ENCODE results near the gene SMG6. TPM values are rescaled to one million over a fixed set of nuclear protein-coding genes. Genes with fewer than 3 reads are reported as not detected.

The SMG6 gene
- total RNA-seq, 4 donors from 2014 or later = 17.9 to 24.0 (median 20.1) TPM

DNA sequence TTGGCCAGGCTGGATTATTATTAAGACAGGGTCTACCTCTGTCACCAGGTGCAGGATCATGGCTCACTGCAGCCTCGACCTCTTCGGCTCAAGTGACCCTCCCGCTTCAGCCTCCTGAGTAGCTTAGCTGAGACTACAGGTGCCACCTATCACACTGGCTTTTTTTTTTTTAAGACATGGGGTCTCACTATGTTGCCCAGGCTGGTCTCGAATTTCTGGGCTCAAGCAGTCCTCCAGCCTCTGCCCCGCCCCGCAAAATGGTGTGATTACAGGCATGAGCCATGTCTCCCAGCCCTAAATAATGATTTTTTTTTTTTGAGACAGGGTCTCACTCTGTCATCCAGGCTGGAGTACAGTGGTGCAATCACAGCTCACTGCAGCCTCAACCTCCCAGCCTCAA, 256.0 kb downstream of the SMG6 start:
- TF ChIP-seq CTCF (IDR thresholded peaks at IDR 0.05) (no peak), POLR2A (IDR thresholded peaks at IDR 0.05) (no peak)
- no peaks in the 10 kb centered on the region for H3K9me3 ChIP-seq
- peaks cover 25 to 52% (median 39%) of the 10 kb centered on the region in 3 donors for H3K4me1 ChIP-seq
- no peak for DNase-seq
- peaks cover 0 to 22% (median 0%) of the 10 kb centered on the region in 4 donors for H3K27me3 ChIP-seq
- intact Hi-C loops (cut with DNase I) = no loop called here
- H3K4me3 ChIP-seq = no peak overlapping the region
- peaks cover 0 to 18% (median 6%) of the 10 kb centered on the region in 3 donors for H3K36me3 ChIP-seq
- WGBS, 2 donors = 95 to 97% methylated on average over 6 of the region's 6 CpGs
- H3K27ac ChIP-seq = no peak overlapping the region

DNA sequence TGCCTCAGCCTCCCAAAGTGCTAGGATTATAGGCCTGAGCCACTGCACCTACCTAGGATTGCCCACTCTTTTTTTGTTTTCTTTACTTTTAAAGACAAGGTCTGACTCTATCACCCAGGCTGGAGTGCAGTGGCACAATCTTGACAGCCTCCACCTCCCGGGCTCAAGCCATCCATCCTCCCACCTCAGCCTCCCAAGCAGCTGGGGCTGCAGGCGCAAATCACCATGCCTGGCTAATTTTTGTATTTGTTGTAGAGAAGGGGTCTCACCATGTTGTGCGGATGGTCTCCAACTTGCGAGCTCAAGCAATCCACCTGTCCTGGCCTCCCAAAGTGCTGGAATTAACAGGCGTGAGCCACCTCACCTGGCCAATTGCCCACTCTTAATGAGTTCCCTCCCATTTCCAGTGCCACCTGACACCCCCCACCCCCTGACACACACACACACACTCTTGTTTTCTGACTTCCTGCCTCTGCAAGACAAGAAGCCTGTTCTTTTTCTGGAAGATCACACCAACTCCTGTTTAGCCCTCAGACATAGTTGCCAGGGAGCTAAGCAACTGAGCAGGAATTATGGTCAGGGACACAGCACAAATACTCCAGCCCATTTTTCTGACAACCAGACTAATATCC, 259.2 kb downstream of the SMG6 start:
- no peaks in the 10 kb centered on the region for H3K9me3 ChIP-seq
- H3K36me3 ChIP-seq = peaks cover 0 to 30% (median 6%) of the 10 kb centered on the region in 3 donors
- H3K27me3 ChIP-seq = no peaks in the 10 kb centered on the region
- TF ChIP-seq POLR2A (IDR thresholded peaks at IDR 0.05) = no peak
- TF ChIP-seq CTCF (IDR thresholded peaks at IDR 0.05) = no peak
- 89 to 91% methylated on average over 5 of the region's 5 CpGs for WGBS, 2 donors
- peaks cover 22 to 47% (median 37%) of the 10 kb centered on the region in 3 donors for H3K4me1 ChIP-seq
- no peak for DNase-seq
- intact Hi-C loops (cut with DNase I) = no loop called here
- H3K4me3 ChIP-seq = no peak overlapping the region
- peak overlapping the region in 1 of 4 donors; percentile 94 for H3K27ac ChIP-seq

GRCh38 chr17:2043785-2044184, 259.8 kb downstream of the SMG6 start:
- intact Hi-C loops (cut with DNase I) = no loop called here
- TF ChIP-seq POLR2A (IDR thresholded peaks at IDR 0.05) = no peak
- no peak for TF ChIP-seq CTCF (IDR thresholded peaks at IDR 0.05)
- H3K4me1 ChIP-seq = peaks cover 16 to 41% (median 31%) of the 10 kb centered on the region in 3 donors
- no peak for DNase-seq
- 52% methylated on average over 6 of the region's 6 CpGs for WGBS, 2 donors
- no peaks in the 10 kb centered on the region for H3K27me3 ChIP-seq
- H3K9me3 ChIP-seq = no peaks in the 10 kb centered on the region
- H3K4me3 ChIP-seq = no peak overlapping the region
- H3K27ac ChIP-seq = peak overlapping the region; percentile 62 to 94 (median 90)
- peaks cover 0 to 35% (median 6%) of the 10 kb centered on the region in 3 donors for H3K36me3 ChIP-seq

- no peak for TF ChIP-seq CTCF (IDR thresholded peaks at IDR 0.05)
- no peak for TF ChIP-seq POLR2A (IDR thresholded peaks at IDR 0.05)
- Histone ChIP-seq H3K27me3 (no peaks in the 10 kb centered on the region), H3K36me3 (peaks cover 0 to 43% (median 6%) of the 10 kb centered on the region in 3 donors), H3K4me3 (peak overlapping the region; percentile 63 to 85 (median 78)), H3K27ac (peak overlapping the region; percentile 90 to 95 (median 92)), H3K9me3 (no peaks in the 10 kb centered on the region), H3K4me1 (peaks cover 15 to 37% (median 28%) of the 10 kb centered on the region in 3 donors)
- 78 to 84% methylated on average over 4 to 5 of the region's 5 CpGs for WGBS, 2 donors
- intact Hi-C loops (cut with DNase I) = no loop called here
- no peak for DNase-seq
These were observed 260.7 kb downstream of the SMG6 start for GRCh38 chr17:2042933-2043332.

GRCh38 chr17:2042390-2042847, 261.2 kb downstream of the SMG6 start:
- Histone ChIP-seq H3K27ac (peak overlapping the region; percentile 90 to 95 (median 92)), H3K36me3 (peaks cover 0 to 48% (median 6%) of the 10 kb centered on the region in 3 donors), H3K4me3 (peak overlapping the region; percentile 63 to 85 (median 78)), H3K9me3 (no peaks in the 10 kb centered on the region), H3K4me1 (peaks cover 15 to 37% (median 28%) of the 10 kb centered on the region in 3 donors), H3K27me3 (no peaks in the 10 kb centered on the region)
- no peak for TF ChIP-seq POLR2A (IDR thresholded peaks at IDR 0.05)
- no peak for TF ChIP-seq CTCF (IDR thresholded peaks at IDR 0.05)
- intact Hi-C loops (cut with DNase I) = no loop called here
- WGBS, 2 donors = 3 to 16% methylated on average over 6 to 14 of the region's 17 CpGs
- no peak for DNase-seq

Data from esophagus squamous epithelium (tissue), 5 donors.